Mesendoderm (in vitro differentiated cells): ENCODE data around the gene PDZRN3.
"Not testable (repeated sequence)": the region's sequence is repeated elsewhere in the genome, so short reads cannot be mapped to it uniquely, and the experiment has no call there.

ENCODE experiments used
- DNase-seq: peaks from one replicate; pipeline ENCODE4 v3.0.0; 2013
- H2AK5ac ChIP-seq: 2 replicates; pipeline ENCODE4 v1.6.1; 2013; ENCODE audit warnings: low read length, inconsistent platforms
- H2BK120ac ChIP-seq: 2 replicates; pipeline ENCODE4 v1.6.1; 2013; ENCODE audit warnings: low read depth, mild to moderate bottlenecking, low read length, moderate library complexity, mixed read lengths
- H2BK15ac ChIP-seq: replicated peaks from 2 replicates; pipeline ENCODE4 v1.6.1; 2013; ENCODE audit warnings: low read depth, mild to moderate bottlenecking, moderate library complexity
- H2BK5ac ChIP-seq: 2 replicates; pipeline ENCODE4 v1.6.1; 2013; ENCODE audit warnings: low read length, inconsistent platforms
- H3K18ac ChIP-seq: 2 replicates; pipeline ENCODE4 v1.6.1; 2013; ENCODE audit warnings: mild to moderate bottlenecking, low read length, mixed read lengths
- H3K23ac ChIP-seq: one replicate; pipeline ENCODE4 v1.6.1; 2013; ENCODE audit warnings: low read length
- H3K27ac ChIP-seq: 2 replicates; pipeline ENCODE4 v1.5.1; 2013; ENCODE audit warnings: low read depth, mild to moderate bottlenecking, inconsistent platforms, low read length, moderate library complexity
- H3K27me3 ChIP-seq: 2 replicates; pipeline ENCODE4 v1.6.1; 2013; ENCODE audit warnings: low read length, control low read depth, mild to moderate bottlenecking, inconsistent platforms; ENCODE audit not compliant: insufficient read depth, poor library complexity
- H3K36me3 ChIP-seq: 2 replicates; pipeline ENCODE4 v1.6.1; 2013; ENCODE audit warnings: low read length, inconsistent platforms; ENCODE audit not compliant: control insufficient read depth, insufficient read depth
- H3K4ac ChIP-seq: one replicate; pipeline ENCODE4 v1.6.1; 2013; ENCODE audit warnings: low read depth, mild to moderate bottlenecking, low read length, moderate library complexity
- H3K4me1 ChIP-seq: 2 replicates; pipeline ENCODE4 v1.6.1; 2013; ENCODE audit warnings: low read depth, low read length, inconsistent platforms; ENCODE audit not compliant: control insufficient read depth
- H3K4me2 ChIP-seq: 2 replicates; pipeline ENCODE4 v1.6.1; 2013; ENCODE audit warnings: low read length
- H3K4me3 ChIP-seq: 2 replicates; pipeline ENCODE4 v1.5.1; 2013; ENCODE audit warnings: mild to moderate bottlenecking, low read length
- H3K56ac ChIP-seq: one replicate; pipeline ENCODE4 v1.6.1; 2013; ENCODE audit warnings: low read length
- H3K79me1 ChIP-seq: 2 replicates; pipeline ENCODE4 v1.6.1; 2013; ENCODE audit warnings: low read length, inconsistent platforms
- H3K79me2 ChIP-seq: 2 replicates; pipeline ENCODE4 v1.6.1; 2013; ENCODE audit warnings: mild to moderate bottlenecking, low read length; ENCODE audit not compliant: control insufficient read depth, insufficient read depth
- H3K9ac ChIP-seq: 2 replicates; pipeline ENCODE4 v1.6.1; 2013; ENCODE audit warnings: low read length, inconsistent platforms
- H4K5ac ChIP-seq: one replicate; pipeline ENCODE4 v1.6.1; 2013; ENCODE audit warnings: low read length
- H4K8ac ChIP-seq: one replicate; pipeline ENCODE4 v1.6.1; 2013; ENCODE audit warnings: low read depth, mild to moderate bottlenecking, control low read depth, low read length, moderate library complexity
- WGBS: extraction: QIAGEN DNeasy Blood & Tissue Kit; methylation state at CpG from one replicate; pipeline ENCODE4 v1.1.7; 2013; ENCODE audit warnings: low lambda C conversion rate, missing lambda C conversion rate; ENCODE audit not compliant: insufficient coverage; ENCODE audit errors: extremely low coverage; 5-methylcytosine and 5-hydroxymethylcytosine counted together

Gene PDZRN3

DNA sequence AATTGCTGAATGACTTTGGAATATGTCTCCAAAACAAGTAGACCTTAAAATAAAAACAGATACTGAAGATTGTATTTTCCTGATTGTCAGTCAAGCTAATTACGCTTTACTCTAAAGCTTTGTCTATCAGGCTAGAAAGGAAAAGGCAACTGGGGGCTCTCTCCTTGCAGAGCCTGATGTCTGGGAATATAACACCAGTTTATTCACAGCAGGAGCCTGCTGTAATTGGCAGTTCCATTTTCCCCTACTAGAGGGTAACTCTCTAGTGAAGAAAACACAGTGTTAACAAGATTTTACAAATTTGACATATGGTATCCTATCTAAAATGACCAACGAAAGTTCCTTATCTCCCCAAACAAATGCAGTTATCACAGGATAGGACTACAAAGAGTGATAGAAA, 158.8 kb downstream of the PDZRN3 start:
- Histone ChIP-seq H3K79me1 (no peaks in the 10 kb centered on the region), H3K4me3 (no peak overlapping the region), H2BK5ac (no peak overlapping the region), H3K27me3 (no peaks in the 10 kb centered on the region), H4K5ac (no peak overlapping the region), H3K9ac (no peak overlapping the region), H3K18ac (no peak overlapping the region), H3K4ac (no peak overlapping the region), H2BK15ac (no peak overlapping the region), H3K27ac (no peak overlapping the region), H3K79me2 (no peaks in the 10 kb centered on the region), H3K36me3 (no peaks in the 10 kb centered on the region), H2AK5ac (no peak overlapping the region), H3K56ac (no peak overlapping the region), H3K4me2 (no peak overlapping the region), H4K8ac (no peak overlapping the region), H3K4me1 (peaks cover 2% of the 10 kb centered on the region), H2BK120ac (no peak overlapping the region), H3K23ac (no peak overlapping the region)
- WGBS, result no CpG with 5 or more reads among the region's 2 CpGs
- DNase-seq, result peak; percentile 47

DNA sequence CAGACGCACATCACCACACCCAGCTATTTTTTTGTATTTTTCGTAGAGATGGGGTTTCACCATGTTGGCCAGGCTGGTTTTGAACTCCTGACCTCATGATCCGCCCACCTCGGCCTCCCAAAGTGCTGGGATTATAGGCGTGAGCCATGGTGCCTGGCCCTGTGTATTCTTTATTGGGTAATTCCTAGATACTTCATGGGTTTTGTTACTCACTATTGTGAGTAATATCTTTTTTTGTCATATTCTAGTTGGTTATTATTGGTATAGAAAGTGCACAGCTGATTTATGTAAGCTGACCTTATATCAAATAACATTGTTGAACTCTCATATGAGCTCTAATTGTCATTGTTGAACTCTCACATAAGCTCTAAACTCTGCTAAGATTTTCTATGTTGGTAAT, 160.6 kb downstream of the PDZRN3 start:
- H3K4me3 ChIP-seq, H2AK5ac ChIP-seq, H3K79me2 ChIP-seq, DNase-seq, H4K8ac ChIP-seq, H3K4ac ChIP-seq, H3K27me3 ChIP-seq, H3K36me3 ChIP-seq, H3K4me1 ChIP-seq, H3K4me2 ChIP-seq, H4K5ac ChIP-seq, H2BK120ac ChIP-seq, H3K18ac ChIP-seq, H2BK15ac ChIP-seq, H2BK5ac ChIP-seq, H3K23ac ChIP-seq, H3K56ac ChIP-seq, H3K79me1 ChIP-seq, H3K9ac ChIP-seq, H3K27ac ChIP-seq: not testable (repeated sequence)
- no CpG with 5 or more reads among the region's 5 CpGs for WGBS

DNA sequence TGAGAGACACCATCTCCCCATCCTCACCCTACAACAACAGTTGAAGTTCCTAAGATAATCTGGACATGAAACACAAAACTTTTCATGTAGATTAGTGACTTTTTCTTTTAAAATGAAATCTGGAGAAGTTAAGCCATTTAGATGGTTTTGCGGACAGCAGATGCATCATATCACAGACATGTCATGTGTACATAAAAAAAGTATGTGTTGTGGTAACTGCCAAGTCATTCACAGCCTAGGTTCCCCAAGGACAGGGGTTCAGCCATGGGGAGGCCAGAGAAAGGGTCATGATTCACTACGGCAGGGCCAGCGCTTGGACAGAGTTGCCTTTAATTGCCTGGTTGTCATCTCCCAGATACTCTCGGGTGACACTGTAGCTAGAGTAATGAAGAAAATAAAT, 163.2 kb downstream of the PDZRN3 start:
- Histone ChIP-seq H2BK15ac (no peak overlapping the region), H4K5ac (no peak overlapping the region), H3K4me2 (no peak overlapping the region), H3K79me1 (no peaks in the 10 kb centered on the region), H3K4me3 (no peak overlapping the region), H3K79me2 (no peaks in the 10 kb centered on the region), H3K23ac (no peak overlapping the region), H2BK120ac (no peak overlapping the region), H3K56ac (no peak overlapping the region), H2AK5ac (no peak overlapping the region), H3K4ac (no peak overlapping the region), H3K27ac (no peak overlapping the region), H3K36me3 (no peaks in the 10 kb centered on the region), H3K9ac (no peak overlapping the region), H4K8ac (no peak overlapping the region), H2BK5ac (no peak overlapping the region), H3K27me3 (no peaks in the 10 kb centered on the region), H3K4me1 (no peaks in the 10 kb centered on the region), H3K18ac (no peak overlapping the region)
- no CpG with 5 or more reads among the region's 4 CpGs for WGBS
- no peak for DNase-seq

DNA sequence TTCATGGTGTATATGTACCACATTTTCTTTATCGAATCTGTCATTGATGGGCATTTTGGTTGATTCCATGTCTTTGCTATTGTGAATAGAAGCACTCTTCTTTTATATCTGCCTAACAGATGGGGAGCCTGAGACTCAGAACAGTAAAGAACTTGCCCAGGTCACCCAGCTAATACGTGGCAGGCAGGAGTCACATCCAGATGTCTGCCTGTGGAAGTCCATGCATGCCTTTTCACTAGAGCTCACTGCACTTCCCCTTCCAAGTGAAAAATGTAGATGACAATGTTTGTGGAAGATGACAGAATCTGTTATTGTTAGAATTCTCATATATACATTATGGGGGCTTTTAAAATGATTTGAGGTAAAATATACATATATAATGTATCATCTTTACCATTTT, 165.0 kb downstream of the PDZRN3 start:
- no peaks in the 10 kb centered on the region for H3K36me3 ChIP-seq
- H3K56ac ChIP-seq, result no peak overlapping the region
- no peaks in the 10 kb centered on the region for H3K27me3 ChIP-seq
- WGBS, result no CpG with 5 or more reads among the region's 2 CpGs
- H2BK15ac ChIP-seq, result no peak overlapping the region
- H3K4me2 ChIP-seq, result no peak overlapping the region
- no peak overlapping the region for H4K5ac ChIP-seq
- H3K4me1 ChIP-seq, result no peaks in the 10 kb centered on the region
- no peak overlapping the region for H2AK5ac ChIP-seq
- no peak overlapping the region for H3K18ac ChIP-seq
- no peak overlapping the region for H3K23ac ChIP-seq
- H3K4ac ChIP-seq, result no peak overlapping the region
- H3K79me2 ChIP-seq, result no peaks in the 10 kb centered on the region
- H4K8ac ChIP-seq, result no peak overlapping the region
- H3K79me1 ChIP-seq, result no peaks in the 10 kb centered on the region
- H3K4me3 ChIP-seq, result no peak overlapping the region
- no peak overlapping the region for H2BK120ac ChIP-seq
- H3K9ac ChIP-seq, result no peak overlapping the region
- H2BK5ac ChIP-seq, result no peak overlapping the region
- no peak for DNase-seq
- no peak overlapping the region for H3K27ac ChIP-seq

DNA sequence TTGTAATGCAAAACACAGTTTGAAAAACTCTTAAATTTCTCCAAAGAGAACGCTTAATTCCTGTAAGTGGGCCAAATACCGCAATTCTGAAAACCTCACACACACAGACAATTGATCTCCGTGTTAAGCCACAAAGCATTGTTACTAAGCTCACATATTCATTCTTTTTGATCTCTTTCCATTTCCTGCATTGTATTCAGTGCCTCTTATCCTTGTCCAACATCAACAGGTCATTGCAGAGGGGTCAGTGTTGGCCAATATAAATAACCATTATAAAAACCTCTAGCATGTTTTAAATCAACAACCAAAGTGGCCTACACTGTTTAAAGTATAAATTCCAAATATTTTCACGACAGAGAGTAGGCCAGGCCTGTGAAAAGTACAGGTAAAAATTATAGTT, 171.1 kb downstream of the PDZRN3 start:
- WGBS, result no CpG with 5 or more reads among the region's 4 CpGs
- Histone ChIP-seq H3K4me2 (no peak overlapping the region), H4K8ac (no peak overlapping the region), H3K27ac (no peak overlapping the region), H2BK120ac (no peak overlapping the region), H2BK15ac (no peak overlapping the region), H3K4me3 (no peak overlapping the region), H3K18ac (no peak overlapping the region), H3K56ac (no peak overlapping the region), H3K79me1 (no peaks in the 10 kb centered on the region), H3K79me2 (no peaks in the 10 kb centered on the region), H3K36me3 (no peaks in the 10 kb centered on the region), H3K27me3 (no peaks in the 10 kb centered on the region), H2AK5ac (no peak overlapping the region), H3K4ac (no peak overlapping the region), H3K9ac (no peak overlapping the region), H4K5ac (no peak overlapping the region), H3K4me1 (peaks cover 3% of the 10 kb centered on the region), H3K23ac (no peak overlapping the region), H2BK5ac (no peak overlapping the region)
- DNase-seq, result no peak

DNA sequence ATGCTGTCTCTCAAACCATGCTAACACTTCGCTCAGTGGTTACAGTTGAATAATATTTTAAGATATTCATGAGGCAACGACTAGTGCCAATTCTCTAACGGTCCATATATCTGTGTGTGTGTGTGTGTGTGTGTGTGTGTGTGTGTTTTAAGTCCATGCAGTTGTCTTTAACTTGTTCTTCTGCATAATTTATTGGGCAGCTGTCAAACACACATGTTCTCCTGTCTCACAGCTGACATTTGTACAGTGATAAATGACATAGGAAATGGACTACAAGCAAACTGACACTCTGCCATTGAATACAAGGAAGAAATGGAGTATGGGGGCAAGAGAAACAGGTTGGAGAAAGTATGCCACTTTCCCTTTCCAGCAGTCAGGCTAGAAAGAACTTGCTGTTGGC, 172.0 kb downstream of the PDZRN3 start:
- Histone ChIP-seq H3K36me3 (no peaks in the 10 kb centered on the region), H3K4me3 (no peak overlapping the region), H3K27me3 (no peaks in the 10 kb centered on the region), H3K27ac (no peak overlapping the region), H2AK5ac (no peak overlapping the region), H3K4me2 (no peak overlapping the region), H4K8ac (no peak overlapping the region), H2BK15ac (no peak overlapping the region), H3K56ac (no peak overlapping the region), H3K18ac (no peak overlapping the region), H2BK120ac (no peak overlapping the region), H3K4ac (no peak overlapping the region), H3K79me1 (no peaks in the 10 kb centered on the region), H2BK5ac (no peak overlapping the region), H4K5ac (no peak overlapping the region), H3K23ac (no peak overlapping the region), H3K4me1 (peaks cover 3% of the 10 kb centered on the region), H3K79me2 (no peaks in the 10 kb centered on the region), H3K9ac (no peak overlapping the region)
- no peak for DNase-seq
- WGBS, result no CpG with 5 or more reads among the region's 3 CpGs
